Measurements from ENCODE around the gene ZSWIM2.
"Not testable (repeated sequence)": the region's sequence is repeated elsewhere in the genome, so short reads cannot be mapped to it uniquely, and the experiment has no call there.

ZSWIM2 gene

GRCh38 chr2:186848873-186849578 lies at the start of gene ZSWIM2:
TSS of gene ZSWIM2 (minus strand) at chr2:186849170. CDS start at chr2:186849130, 40 bp downstream.
- peak; percentile 21 for DNase-seq

GRCh38 chr2:186896220-186896619 lies 47.2 kb upstream of the ZSWIM2 start:
- DNase-seq, result not testable (repeated sequence)

- DNase-seq, result no peak
Measured at GRCh38 chr2:186895451-186895850, 46.5 kb upstream of the ZSWIM2 start.

GRCh38 chr2:186894478-186894877 lies 45.5 kb upstream of the ZSWIM2 start:
- DNase-seq, result peak; percentile 54

- DNase-seq, result no peak
Measured at GRCh38 chr2:186892821-186893220, 43.9 kb upstream of the ZSWIM2 start.

GRCh38 chr2:186891185-186891621 lies 42.2 kb upstream of the ZSWIM2 start:
- DNase-seq, result no peak

GRCh38 chr2:186889101-186889879 lies 40.3 kb upstream of the ZSWIM2 start:
- DNase-seq, result no peak

- no peak for DNase-seq
Measured at GRCh38 chr2:186887107-186888090, 38.4 kb upstream of the ZSWIM2 start.

GRCh38 chr2:186884587-186884986 lies 35.6 kb upstream of the ZSWIM2 start:
- peak; percentile 8 for DNase-seq

GRCh38 chr2:186883666-186884065 lies 34.7 kb upstream of the ZSWIM2 start:
- DNase-seq, result no peak

GRCh38 chr2:186882511-186883071 lies 33.6 kb upstream of the ZSWIM2 start:
- no peak for DNase-seq

GRCh38 chr2:186881660-186882059 lies 32.7 kb upstream of the ZSWIM2 start:
- DNase-seq, result no peak

- no peak for DNase-seq
Measured at GRCh38 chr2:186879312-186879711, 30.3 kb upstream of the ZSWIM2 start.

- DNase-seq, result no peak
Measured at GRCh38 chr2:186874713-186875112, 25.7 kb upstream of the ZSWIM2 start.

GRCh38 chr2:186871881-186872280 lies 22.9 kb upstream of the ZSWIM2 start:
- DNase-seq, result no peak

GRCh38 chr2:186868344-186868743 lies 19.4 kb upstream of the ZSWIM2 start:
- no peak for DNase-seq

GRCh38 chr2:186862869-186863709 lies 14.1 kb upstream of the ZSWIM2 start:
- peak; percentile 47 for DNase-seq

GRCh38 chr2:186855216-186855615 lies 6.2 kb upstream of the ZSWIM2 start:
- DNase-seq, result no peak

GRCh38 chr2:186853951-186854350 lies 5.0 kb upstream of the ZSWIM2 start:
- no peak for DNase-seq

GRCh38 chr2:186852508-186852907 lies 3.5 kb upstream of the ZSWIM2 start:
- DNase-seq, result no peak

GRCh38 chr2:186842373-186842772 lies 6.6 kb downstream of the ZSWIM2 start:
- DNase-seq, result no peak

- no peak for DNase-seq
Measured at GRCh38 chr2:186841940-186842339, 7.0 kb downstream of the ZSWIM2 start.

Measured in hematopoietic multipotent progenitor cell treated with erythropoietin and hydrocortisone succinate and interleukin-3 and kit ligand, for 8 days (in vitro differentiated cells).